ENCODE measurements around the gene DDIAS. TPM values are rescaled to one million over a fixed set of nuclear protein-coding genes. Genes with fewer than 3 reads are reported as not detected.
A peak's percentile ranks its signal among the peaks of the same experiment; 100 is the strongest.

DDIAS gene
- total and polyA plus RNA-seq, 9 of the 15 experiments (the other 6 are each of a cell fraction or from before 2014, with no cell fraction given) = 9.4 to 27.2 (median 23.3) TPM

DNA sequence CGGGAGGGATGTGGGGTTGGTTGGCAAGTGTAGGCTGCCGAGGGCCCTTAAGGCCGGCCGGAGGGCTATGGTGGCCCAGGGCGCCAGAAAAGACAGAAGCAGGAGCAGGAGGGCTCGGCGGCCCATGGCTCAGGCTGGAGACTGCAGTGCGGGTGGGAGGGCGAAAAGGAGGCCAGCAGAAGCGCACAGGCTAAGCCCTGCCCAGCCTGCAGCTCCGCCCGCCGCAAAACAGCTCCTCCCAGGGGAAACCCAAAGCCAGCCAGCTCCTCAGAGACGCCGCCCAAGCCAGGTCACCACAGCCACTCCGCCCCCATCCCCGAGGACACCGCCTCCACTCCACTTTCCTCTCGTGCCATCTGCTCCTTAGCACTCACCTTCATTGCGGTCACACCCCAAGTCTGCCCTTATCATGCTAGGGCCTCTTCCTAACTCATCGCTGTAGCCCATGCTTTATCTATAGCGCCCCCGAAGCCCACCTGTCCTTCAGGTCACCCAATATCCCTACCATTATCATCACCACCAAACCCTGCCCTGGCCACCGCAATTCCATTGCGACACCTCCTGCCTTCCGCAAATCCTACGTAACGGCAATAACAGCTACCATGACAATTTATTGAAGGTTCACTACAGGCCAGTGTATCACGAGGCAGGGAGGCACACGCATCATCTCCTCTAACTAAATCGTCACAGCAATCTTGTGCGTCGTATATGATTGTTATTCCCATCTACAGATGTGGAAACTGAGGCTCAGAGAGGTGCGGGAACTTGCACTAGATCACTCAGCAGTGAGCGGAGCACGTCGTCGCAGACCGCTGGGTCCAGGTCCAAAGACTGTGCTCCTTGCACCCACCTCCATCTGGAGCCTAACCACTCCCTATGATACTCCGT lies 1.0 kb upstream of the DDIAS start, which contains the start of gene PRCP (continued):
- TF ChIP-seq NR3C1 (CRISPR knock-in tag; IDR thresholded peaks at IDR 0.05) (no peak), SMARCA4 (IDR thresholded peaks at IDR 0.05) (peak; percentile 73), EZH2 (IDR thresholded peaks at IDR 0.05; ENCODE audit: borderline replicate concordance, low read depth, low read length) (no peak), NCOA2 (IDR thresholded peaks at IDR 0.05; ENCODE audit: partially characterized antibody in 2 of 2) (no peak), ZNF224 (CRISPR knock-in tag; IDR thresholded peaks at IDR 0.05) (no peak), TRIM24 (IDR thresholded peaks at IDR 0.05) (peak in 1 of 2 experiments; percentile 70; a peak in 2 of 4 replicates), CBFB (CRISPR knock-in tag; IDR thresholded peaks at IDR 0.05) (peak; percentile 78; the same call in 1 of the 2 replicates), NRF1 (conservative IDR thresholded peaks at IDR 0.05 in 1 of 2, IDR thresholded peaks at IDR 0.05 in 1 of 2) (peak; percentile 66 to 74), TAF9B (IDR thresholded peaks at IDR 0.05; ENCODE audit: partially characterized antibody) (peak; percentile 70), HMG20B (CRISPR knock-in tag; IDR thresholded peaks at IDR 0.05) (no peak), C11orf30 (IDR thresholded peaks at IDR 0.05; ENCODE audit: low read depth) (peak; percentile 16), MCM7 (IDR thresholded peaks at IDR 0.05) (no peak), NCOA6 (IDR thresholded peaks at IDR 0.05) (no peak; the same call in 1 of the 2 replicates), TAL1 (IDR thresholded peaks at IDR 0.05) (peak; percentile 57), ZNF764 (CRISPR knock-in tag; IDR thresholded peaks at IDR 0.05; ENCODE audit: low read depth) (no peak), ZNF316 (IDR thresholded peaks at IDR 0.05) (0 out of 2 replicates have a peak, but pooled peaks have one; percentile 28), POLR2B (IDR thresholded peaks at IDR 0.05; ENCODE audit: low read depth, partially characterized antibody) (peak; percentile 67), MTA2 (IDR thresholded peaks at IDR 0.05; ENCODE audit: low read depth) (0 out of 2 replicates have a peak, but pooled peaks have one; percentile 9), FOXK1 (CRISPR knock-in tag; IDR thresholded peaks at IDR 0.05; ENCODE audit: borderline replicate concordance) (no peak), NCOR1 (IDR thresholded peaks at IDR 0.05) (no peak), EHMT2 (IDR thresholded peaks at IDR 0.05) (peak; percentile 57; the same call in 1 of the 2 replicates), RBM34 (IDR thresholded peaks at IDR 0.05; ENCODE audit: borderline replicate concordance, insufficient read depth, low read length) (no peak), NONO (IDR thresholded peaks at IDR 0.05; ENCODE audit: low read depth in 2 of 2, low read length in 1 of 2) (peak in 1 of 2 experiments; percentile 3; a peak in 1 of 4 replicates), POLR2AphosphoS2 (IDR thresholded peaks at IDR 0.05; ENCODE audit: low read length) (no peak), HNRNPLL (IDR thresholded peaks at IDR 0.05; ENCODE audit: low read depth, low read length, poor library complexity, severe bottlenecking) (peak; percentile 86), SAP30 (IDR thresholded peaks at IDR 0.05; ENCODE audit: borderline replicate concordance, insufficient read depth, low read depth, low read length, poor library complexity, severe bottlenecking) (no peak), ZNF57 (CRISPR knock-in tag; IDR thresholded peaks at IDR 0.05) (no peak), ZNF431 (CRISPR knock-in tag; IDR thresholded peaks at IDR 0.05) (peak; percentile 58; the same call in 1 of the 2 replicates), SOX6 (IDR thresholded peaks at IDR 0.05) (no peak; the same call in 1 of the 2 replicates), MAFF (IDR thresholded peaks at IDR 0.05; ENCODE audit: low read length) (no peak), DMBX1 (CRISPR knock-in tag; IDR thresholded peaks at IDR 0.05; ENCODE audit: borderline replicate concordance) (no peak), CTBP1 (IDR thresholded peaks at IDR 0.05; ENCODE audit: borderline replicate concordance) (peak; percentile 90)
- TF ChIP-seq, protein P1, sequence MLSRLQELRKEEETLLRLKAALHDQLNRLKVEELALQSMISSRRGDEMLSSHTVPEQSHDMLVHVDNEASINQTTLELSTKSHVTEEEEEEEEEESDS (CRISPR knock-in tag; IDR thresholded peaks at IDR 0.05) = no peak
